ENCODE measurements around the gene USP54.
"Not testable (repeated sequence)": the region's sequence is repeated elsewhere in the genome, so short reads cannot be mapped to it uniquely, and the experiment has no call there.

DNA sequence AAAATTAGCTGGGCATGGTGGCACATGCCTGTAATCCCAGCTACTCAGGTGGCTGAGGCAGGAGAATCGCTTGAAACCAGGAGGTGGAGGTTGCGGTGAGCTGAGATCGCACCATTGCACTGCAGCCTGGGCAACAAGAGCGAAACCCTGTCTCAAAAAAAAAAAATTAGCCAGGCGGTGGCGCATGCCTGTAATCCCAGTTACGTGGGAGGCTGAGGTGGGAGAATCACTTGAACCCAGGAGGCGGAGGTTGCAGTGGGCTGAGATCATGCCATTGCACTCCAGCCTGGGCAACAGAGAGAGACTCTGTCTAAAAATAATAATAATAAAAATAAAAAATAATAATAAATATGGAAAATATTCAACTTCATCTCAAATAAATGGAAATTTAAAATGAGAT is 26.0 kb upstream of the USP54 start:
- TF ChIP-seq, protein P1, sequence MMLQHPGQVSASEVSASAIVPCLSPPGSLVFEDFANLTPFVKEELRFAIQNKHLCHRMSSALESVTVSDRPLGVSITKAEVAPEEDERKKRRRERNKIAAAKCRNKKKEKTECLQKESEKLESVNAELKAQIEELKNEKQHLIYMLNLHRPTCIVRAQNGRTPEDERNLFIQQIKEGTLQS (IDR thresholded peaks at IDR 0.05), result not testable (repeated sequence)
- TF ChIP-seq MAX (IDR thresholded peaks at IDR 0.05); NR2F2 (IDR thresholded peaks at IDR 0.05); TAF1 (conservative IDR thresholded peaks at IDR 0.05); YY1 (IDR thresholded peaks at IDR 0.05); REST (IDR thresholded peaks at IDR 0.05); GABPA (IDR thresholded peaks at IDR 0.05 in 1 of 2, conservative IDR thresholded peaks at IDR 0.05 in 1 of 2); SP1 (IDR thresholded peaks at IDR 0.05); RXRA (IDR thresholded peaks at IDR 0.05): not testable (repeated sequence)
- TF ChIP-seq, protein P2, sequence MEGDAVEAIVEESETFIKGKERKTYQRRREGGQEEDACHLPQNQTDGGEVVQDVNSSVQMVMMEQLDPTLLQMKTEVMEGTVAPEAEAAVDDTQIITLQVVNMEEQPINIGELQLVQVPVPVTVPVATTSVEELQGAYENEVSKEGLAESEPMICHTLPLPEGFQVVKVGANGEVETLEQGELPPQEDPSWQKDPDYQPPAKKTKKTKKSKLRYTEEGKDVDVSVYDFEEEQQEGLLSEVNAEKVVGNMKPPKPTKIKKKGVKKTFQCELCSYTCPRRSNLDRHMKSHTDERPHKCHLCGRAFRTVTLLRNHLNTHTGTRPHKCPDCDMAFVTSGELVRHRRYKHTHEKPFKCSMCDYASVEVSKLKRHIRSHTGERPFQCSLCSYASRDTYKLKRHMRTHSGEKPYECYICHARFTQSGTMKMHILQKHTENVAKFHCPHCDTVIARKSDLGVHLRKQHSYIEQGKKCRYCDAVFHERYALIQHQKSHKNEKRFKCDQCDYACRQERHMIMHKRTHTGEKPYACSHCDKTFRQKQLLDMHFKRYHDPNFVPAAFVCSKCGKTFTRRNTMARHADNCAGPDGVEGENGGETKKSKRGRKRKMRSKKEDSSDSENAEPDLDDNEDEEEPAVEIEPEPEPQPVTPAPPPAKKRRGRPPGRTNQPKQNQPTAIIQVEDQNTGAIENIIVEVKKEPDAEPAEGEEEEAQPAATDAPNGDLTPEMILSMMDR (IDR thresholded peaks at IDR 0.05; ENCODE audit: low read depth, low read length, missing input control), result not testable (repeated sequence)
- TF ChIP-seq, protein P3, sequence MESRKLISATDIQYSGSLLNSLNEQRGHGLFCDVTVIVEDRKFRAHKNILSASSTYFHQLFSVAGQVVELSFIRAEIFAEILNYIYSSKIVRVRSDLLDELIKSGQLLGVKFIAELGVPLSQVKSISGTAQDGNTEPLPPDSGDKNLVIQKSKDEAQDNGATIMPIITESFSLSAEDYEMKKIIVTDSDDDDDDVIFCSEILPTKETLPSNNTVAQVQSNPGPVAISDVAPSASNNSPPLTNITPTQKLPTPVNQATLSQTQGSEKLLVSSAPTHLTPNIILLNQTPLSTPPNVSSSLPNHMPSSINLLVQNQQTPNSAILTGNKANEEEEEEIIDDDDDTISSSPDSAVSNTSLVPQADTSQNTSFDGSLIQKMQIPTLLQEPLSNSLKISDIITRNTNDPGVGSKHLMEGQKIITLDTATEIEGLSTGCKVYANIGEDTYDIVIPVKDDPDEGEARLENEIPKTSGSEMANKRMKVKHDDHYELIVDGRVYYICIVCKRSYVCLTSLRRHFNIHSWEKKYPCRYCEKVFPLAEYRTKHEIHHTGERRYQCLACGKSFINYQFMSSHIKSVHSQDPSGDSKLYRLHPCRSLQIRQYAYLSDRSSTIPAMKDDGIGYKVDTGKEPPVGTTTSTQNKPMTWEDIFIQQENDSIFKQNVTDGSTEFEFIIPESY (IDR thresholded peaks at IDR 0.05), result not testable (repeated sequence)

Data from liver (tissue), 3 donors.